ENCODE data around the gene PTGS1.
A peak's percentile ranks its signal among the peaks of the same experiment; 100 is the strongest.

Gene PTGS1

GRCh38 chr9:122376796-122377195 is 6.0 kb downstream of the PTGS1 start:
- no peak for DNase-seq

GRCh38 chr9:122377241-122378164 is 6.7 kb downstream of the PTGS1 start:
- DNase-seq = no peak

GRCh38 chr9:122378236-122378635 is 7.4 kb downstream of the PTGS1 start:
- no peak for DNase-seq

- no peak for DNase-seq
Observed at GRCh38 chr9:122379340-122379739, 8.5 kb downstream of the PTGS1 start.

- DNase-seq = no peak
Observed at GRCh38 chr9:122380293-122380692, 9.5 kb downstream of the PTGS1 start.

- DNase-seq = no peak
Observed at GRCh38 chr9:122381206-122381950, 10.6 kb downstream of the PTGS1 start.

GRCh38 chr9:122382901-122383850 is 12.4 kb downstream of the PTGS1 start:
- DNase-seq = peak; percentile 34

- no peak for DNase-seq
Observed at GRCh38 chr9:122383992-122384461, 13.2 kb downstream of the PTGS1 start.

- DNase-seq = no peak
Observed at GRCh38 chr9:122386311-122386872, 15.6 kb downstream of the PTGS1 start.

GRCh38 chr9:122387536-122387935 is 16.7 kb downstream of the PTGS1 start:
- DNase-seq = no peak

- DNase-seq = no peak
Observed at GRCh38 chr9:122389195-122389594, 18.4 kb downstream of the PTGS1 start.

- peak; percentile 69 for DNase-seq
Observed at GRCh38 chr9:122389799-122390481, 19.1 kb downstream of the PTGS1 start.

- DNase-seq = no peak
Observed at GRCh38 chr9:122392284-122392683, 21.5 kb downstream of the PTGS1 start.

GRCh38 chr9:122392714-122393113 is 21.9 kb downstream of the PTGS1 start:
- no peak for DNase-seq

GRCh38 chr9:122393284-122393983 is 22.6 kb downstream of the PTGS1 start:
- DNase-seq = no peak

GRCh38 chr9:122394265-122395125 is 23.7 kb downstream of the PTGS1 start:
- no peak for DNase-seq

- no peak for DNase-seq
Observed at GRCh38 chr9:122396614-122397148, 25.9 kb downstream of the PTGS1 start.

- no peak for DNase-seq
Observed at GRCh38 chr9:122397749-122398148, 26.9 kb downstream of the PTGS1 start.

- DNase-seq = no peak
Observed at GRCh38 chr9:122398371-122398924, 27.6 kb downstream of the PTGS1 start.

All from NCI-H2171 (cell line).